ENCODE data around the gene CAMTA1. TPM values are rescaled to one million over a fixed set of nuclear protein-coding genes. Genes with fewer than 3 reads are reported as not detected.

The CAMTA1 gene
- total RNA-seq, 1 experiment from 2014 or later: 60.0 TPM

- ChIA-PET CTCF (no interaction called here), POLR2A (no interaction called here)
- intact Hi-C loops (cut with micrococcal nuclease; ENCODE audit: unreplicated experiment): no loop called here
- H3K4me3 ChIP-seq (ENCODE audit: low read depth, low read length): no peak overlapping the region
- no peaks in the 10 kb centered on the region for H3K4me1 ChIP-seq
- H3K4me3 Mint-ChIP-seq (ENCODE audit: unreplicated experiment): no peak overlapping the region
- H3K27me3 ChIP-seq (replicated peaks; ENCODE audit: control insufficient read depth, insufficient read depth, low read length): no peaks in the 10 kb centered on the region
- no peaks in the 10 kb centered on the region for H3K9me3 ChIP-seq
- TF ChIP-seq, protein P1, sequence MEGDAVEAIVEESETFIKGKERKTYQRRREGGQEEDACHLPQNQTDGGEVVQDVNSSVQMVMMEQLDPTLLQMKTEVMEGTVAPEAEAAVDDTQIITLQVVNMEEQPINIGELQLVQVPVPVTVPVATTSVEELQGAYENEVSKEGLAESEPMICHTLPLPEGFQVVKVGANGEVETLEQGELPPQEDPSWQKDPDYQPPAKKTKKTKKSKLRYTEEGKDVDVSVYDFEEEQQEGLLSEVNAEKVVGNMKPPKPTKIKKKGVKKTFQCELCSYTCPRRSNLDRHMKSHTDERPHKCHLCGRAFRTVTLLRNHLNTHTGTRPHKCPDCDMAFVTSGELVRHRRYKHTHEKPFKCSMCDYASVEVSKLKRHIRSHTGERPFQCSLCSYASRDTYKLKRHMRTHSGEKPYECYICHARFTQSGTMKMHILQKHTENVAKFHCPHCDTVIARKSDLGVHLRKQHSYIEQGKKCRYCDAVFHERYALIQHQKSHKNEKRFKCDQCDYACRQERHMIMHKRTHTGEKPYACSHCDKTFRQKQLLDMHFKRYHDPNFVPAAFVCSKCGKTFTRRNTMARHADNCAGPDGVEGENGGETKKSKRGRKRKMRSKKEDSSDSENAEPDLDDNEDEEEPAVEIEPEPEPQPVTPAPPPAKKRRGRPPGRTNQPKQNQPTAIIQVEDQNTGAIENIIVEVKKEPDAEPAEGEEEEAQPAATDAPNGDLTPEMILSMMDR (IDR thresholded peaks at IDR 0.05; ENCODE audit: insufficient read depth in 1 of 2, low read depth in 1 of 2, low read length in 1 of 2, severe bottlenecking in 1 of 2, unreplicated experiment in 1 of 2): no peak
- no peaks in the 10 kb centered on the region for H3K36me3 Mint-ChIP-seq (ENCODE audit: insufficient read depth, unreplicated experiment)
- DNase-seq: no peak
- H3K4me1 Mint-ChIP-seq (ENCODE audit: low read depth, unreplicated experiment): no peaks in the 10 kb centered on the region
- H3K36me3 ChIP-seq (ENCODE audit: control insufficient read depth, insufficient read depth, low read length): no peaks in the 10 kb centered on the region
- H3K9me3 Mint-ChIP-seq (ENCODE audit: unreplicated experiment): no peaks in the 10 kb centered on the region
- no peaks in the 10 kb centered on the region for H3K27me3 Mint-ChIP-seq (ENCODE audit: insufficient read depth, unreplicated experiment)
- no TSS peak for BruUV-seq (replicated peaks)
- H3K27ac Mint-ChIP-seq (ENCODE audit: unreplicated experiment): no peak overlapping the region
Observed at GRCh38 chr1:6870571-6870970, 85.3 kb downstream of the CAMTA1 start.

DNA sequence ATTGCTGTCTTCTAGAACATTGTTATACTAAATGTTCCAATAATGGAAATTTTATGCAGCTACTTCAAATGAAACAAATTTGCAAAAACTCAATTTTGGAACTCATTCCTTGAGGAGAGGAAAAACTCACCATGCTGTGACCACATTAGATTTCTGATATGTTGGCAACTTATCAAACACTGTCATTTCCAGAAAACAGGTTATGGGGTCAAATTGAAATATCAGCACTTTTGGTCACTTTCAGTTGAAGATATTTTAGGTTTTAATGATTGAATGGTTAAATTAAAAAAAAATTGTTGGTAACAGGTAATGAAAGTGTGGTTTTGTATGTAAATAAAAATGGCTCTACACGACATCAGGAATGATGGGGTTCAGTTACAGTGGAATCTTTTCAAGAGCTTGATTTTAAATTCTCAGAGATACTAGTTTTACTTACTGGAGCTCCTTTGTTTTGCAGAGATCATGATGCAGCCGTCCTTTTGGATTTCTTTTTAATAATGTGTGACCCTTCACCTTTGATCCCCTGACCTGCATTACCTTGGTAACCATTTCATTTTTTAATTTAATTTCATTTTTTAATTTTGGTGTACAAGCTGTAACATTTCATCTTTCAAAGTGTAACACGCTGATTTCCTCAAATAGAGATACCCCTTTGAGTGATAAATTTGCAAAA, 86.2 kb downstream of the CAMTA1 start:
- Histone ChIP-seq H3K4me3 (ENCODE audit: low read depth, low read length) (no peak overlapping the region), H3K9me3 (no peaks in the 10 kb centered on the region), H3K4me1 (no peaks in the 10 kb centered on the region), H3K27me3 (replicated peaks; ENCODE audit: control insufficient read depth, insufficient read depth, low read length) (no peaks in the 10 kb centered on the region), H3K36me3 (ENCODE audit: control insufficient read depth, insufficient read depth, low read length) (no peaks in the 10 kb centered on the region)
- intact Hi-C loops (cut with micrococcal nuclease; ENCODE audit: unreplicated experiment): no loop called here
- no peak overlapping the region for H3K27ac Mint-ChIP-seq (ENCODE audit: unreplicated experiment)
- ChIA-PET CTCF (no interaction called here), POLR2A (no interaction called here)
- no peak for DNase-seq
- no peaks in the 10 kb centered on the region for H3K36me3 Mint-ChIP-seq (ENCODE audit: insufficient read depth, unreplicated experiment)
- TF ChIP-seq, protein P1 (IDR thresholded peaks at IDR 0.05; ENCODE audit: insufficient read depth in 1 of 2, low read depth in 1 of 2, low read length in 1 of 2, severe bottlenecking in 1 of 2, unreplicated experiment in 1 of 2): no peak
- H3K4me3 Mint-ChIP-seq (ENCODE audit: unreplicated experiment): no peak overlapping the region
- H3K27me3 Mint-ChIP-seq (ENCODE audit: insufficient read depth, unreplicated experiment): no peaks in the 10 kb centered on the region
- no peaks in the 10 kb centered on the region for H3K9me3 Mint-ChIP-seq (ENCODE audit: unreplicated experiment)
- no TSS peak for BruUV-seq (replicated peaks)
- H3K4me1 Mint-ChIP-seq (ENCODE audit: low read depth, unreplicated experiment): no peaks in the 10 kb centered on the region

DNA sequence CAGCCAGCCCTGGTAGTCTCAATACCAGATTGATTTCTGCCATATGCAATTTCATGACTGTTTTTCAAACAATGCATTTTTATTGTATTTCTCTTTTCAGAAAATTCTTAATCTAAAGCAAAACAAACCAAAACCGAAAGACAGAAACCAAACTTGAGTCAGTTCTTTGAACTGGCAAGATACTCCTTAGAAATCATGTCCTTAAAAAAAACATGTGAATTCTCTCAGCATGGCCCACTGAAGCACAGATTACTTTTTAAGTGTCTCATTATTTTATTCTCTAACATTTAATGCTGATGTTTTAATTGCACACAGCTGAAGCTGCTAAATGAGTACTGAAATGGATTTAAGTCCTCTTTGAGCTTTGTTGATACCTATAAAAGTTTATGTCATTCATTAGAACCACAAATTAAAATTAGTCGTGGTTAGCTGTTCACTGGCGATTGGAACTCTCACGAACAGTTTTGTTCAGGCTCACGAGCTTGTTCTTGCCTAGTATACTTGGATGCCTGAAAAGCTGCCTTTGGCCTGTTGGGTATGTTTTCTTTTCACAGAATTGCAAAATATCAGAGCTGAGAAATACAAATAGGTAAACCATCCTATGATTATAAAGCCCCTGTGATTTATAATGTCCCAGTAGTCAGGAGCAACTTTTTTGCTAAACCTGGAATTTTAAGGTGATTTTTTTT, 87.5 kb downstream of the CAMTA1 start:
- Mint-ChIP-seq H3K27ac (ENCODE audit: unreplicated experiment) (no peak overlapping the region), H3K9me3 (ENCODE audit: unreplicated experiment) (no peaks in the 10 kb centered on the region), H3K27me3 (ENCODE audit: insufficient read depth, unreplicated experiment) (no peaks in the 10 kb centered on the region), H3K4me3 (ENCODE audit: unreplicated experiment) (no peak overlapping the region), H3K4me1 (ENCODE audit: low read depth, unreplicated experiment) (no peaks in the 10 kb centered on the region), H3K36me3 (ENCODE audit: insufficient read depth, unreplicated experiment) (no peaks in the 10 kb centered on the region)
- no peak for DNase-seq
- BruUV-seq (replicated peaks): no TSS peak
- ChIA-PET POLR2A (interaction anchor here (0.6 kb wide), 1 partner anchor 279 kb away, joined by 3 read pairs; no protein-coding TSS in a partner anchor), CTCF (no interaction called here)
- H3K4me3 ChIP-seq (ENCODE audit: low read depth, low read length): no peak overlapping the region
- H3K9me3 ChIP-seq: no peaks in the 10 kb centered on the region
- no peaks in the 10 kb centered on the region for H3K27me3 ChIP-seq (replicated peaks; ENCODE audit: control insufficient read depth, insufficient read depth, low read length)
- no peaks in the 10 kb centered on the region for H3K36me3 ChIP-seq (ENCODE audit: control insufficient read depth, insufficient read depth, low read length)
- no peaks in the 10 kb centered on the region for H3K4me1 ChIP-seq
- TF ChIP-seq, protein P1 (IDR thresholded peaks at IDR 0.05; ENCODE audit: insufficient read depth in 1 of 2, low read depth in 1 of 2, low read length in 1 of 2, severe bottlenecking in 1 of 2, unreplicated experiment in 1 of 2): no peak
- intact Hi-C loops (cut with micrococcal nuclease; ENCODE audit: unreplicated experiment): no loop called here
